Stimulated activated CD4-positive, alpha-beta T cell treated with anti-CD3 and anti-CD28 coated beads, Interleukin-4, amount 100 ng/mL, for 48 hours (primary cell): Measurements from ENCODE around the gene ELP2.

ENCODE experiments used
- DNase-seq, 2 donors: peaks; one replicate each; pipeline ENCODE4 v3.0.0-alpha.2; 2020; ENCODE audit warnings: low read depth in 2 of 2

The ELP2 gene

GRCh38 chr18:36120297-36120696, 9.4 kb upstream of the ELP2 start:
- no peak for DNase-seq

GRCh38 chr18:36124841-36125240, 4.9 kb upstream of the ELP2 start:
- DNase-seq, result no peak

- no peak for DNase-seq
These were observed 3.0 kb upstream of the ELP2 start for GRCh38 chr18:36126668-36127067.

GRCh38 chr18:36127836-36128529, 1.7 kb upstream of the ELP2 start:
- DNase-seq, result no peak

GRCh38 chr18:36128530-36128870, 1.2 kb upstream of the ELP2 start:
- no peak for DNase-seq

GRCh38 chr18:36128907-36129299, 796 bp upstream of the ELP2 start:
- no peak for DNase-seq

- DNase-seq, result no peak
These were observed 536 bp downstream of the ELP2 start for GRCh38 chr18:36130039-36130831.

GRCh38 chr18:36130883-36131653, 1.4 kb downstream of the ELP2 start:
- DNase-seq, result no peak

- DNase-seq, result no peak
These were observed 2.2 kb downstream of the ELP2 start for GRCh38 chr18:36131692-36132483.

- DNase-seq, result no peak
These were observed 3.1 kb downstream of the ELP2 start for GRCh38 chr18:36132756-36133155.

GRCh38 chr18:36135264-36135663, 5.6 kb downstream of the ELP2 start:
- no peak for DNase-seq

GRCh38 chr18:36139245-36139644, 9.5 kb downstream of the ELP2 start:
- no peak for DNase-seq

- DNase-seq, result no peak
These were observed 11.9 kb downstream of the ELP2 start for GRCh38 chr18:36141576-36141975.

- no peak for DNase-seq
These were observed 13.1 kb downstream of the ELP2 start for GRCh38 chr18:36142751-36143150.

- no peak for DNase-seq
These were observed 13.7 kb downstream of the ELP2 start for GRCh38 chr18:36143391-36143790.

- no peak for DNase-seq
These were observed 20.0 kb downstream of the ELP2 start for GRCh38 chr18:36149514-36150289.

GRCh38 chr18:36152781-36153180, 23.1 kb downstream of the ELP2 start:
- no peak for DNase-seq

- DNase-seq, result no peak
These were observed 23.5 kb downstream of the ELP2 start for GRCh38 chr18:36153203-36153602.

- DNase-seq, result no peak
These were observed 24.1 kb downstream of the ELP2 start for GRCh38 chr18:36153771-36154170.

- DNase-seq, result no peak
These were observed 26.4 kb downstream of the ELP2 start for GRCh38 chr18:36155851-36156757.
